ENCODE data around the gene EYS.

The EYS gene

GRCh38 chr6:65671922-65672321, 35.1 kb downstream of the EYS start:
- no peak overlapping the region for H3K4me3 ChIP-seq (ENCODE audit: low read depth, low read length)
- no peak for DNase-seq (ENCODE audit: low read depth)
- TF ChIP-seq CTCF (IDR thresholded peaks at IDR 0.05; ENCODE audit: insufficient read depth, low read depth, low read length, missing control alignments), result no peak

- DNase-seq (ENCODE audit: low read depth), result no peak
- no peak overlapping the region for H3K4me3 ChIP-seq (ENCODE audit: low read depth, low read length)
- no peak for TF ChIP-seq CTCF (IDR thresholded peaks at IDR 0.05; ENCODE audit: insufficient read depth, low read depth, low read length, missing control alignments)
Measured at GRCh38 chr6:65667916-65668656, 38.9 kb downstream of the EYS start.

GRCh38 chr6:65650086-65650485, 56.9 kb downstream of the EYS start:
- no peak for DNase-seq (ENCODE audit: low read depth)
- H3K4me3 ChIP-seq (ENCODE audit: low read depth, low read length), result no peak overlapping the region
- no peak for TF ChIP-seq CTCF (IDR thresholded peaks at IDR 0.05; ENCODE audit: insufficient read depth, low read depth, low read length, missing control alignments)

GRCh38 chr6:65649392-65649791, 57.6 kb downstream of the EYS start:
- no peak for TF ChIP-seq CTCF (IDR thresholded peaks at IDR 0.05; ENCODE audit: insufficient read depth, low read depth, low read length, missing control alignments)
- H3K4me3 ChIP-seq (ENCODE audit: low read depth, low read length), result no peak overlapping the region
- no peak for DNase-seq (ENCODE audit: low read depth)

GRCh38 chr6:65646544-65646943, 60.5 kb downstream of the EYS start:
- no peak overlapping the region for H3K4me3 ChIP-seq (ENCODE audit: low read depth, low read length)
- peak; percentile 1 for DNase-seq (ENCODE audit: low read depth)
- no peak for TF ChIP-seq CTCF (IDR thresholded peaks at IDR 0.05; ENCODE audit: insufficient read depth, low read depth, low read length, missing control alignments)

- DNase-seq (ENCODE audit: low read depth), result no peak
- no peak for TF ChIP-seq CTCF (IDR thresholded peaks at IDR 0.05; ENCODE audit: insufficient read depth, low read depth, low read length, missing control alignments)
- H3K4me3 ChIP-seq (ENCODE audit: low read depth, low read length), result no peak overlapping the region
Measured at GRCh38 chr6:65642776-65643175, 64.2 kb downstream of the EYS start.
